GM12865 (cell line): Measurements from ENCODE around the gene EFCAB9.

Source experiments
- DNase-seq: peaks from one replicate; pipeline ENCODE4 v3.0.0; 2010; ENCODE audit warnings: low read depth
- H3K4me3 ChIP-seq: 2 replicates; pipeline ENCODE4 v1.5.1; 2011; ENCODE audit warnings: mild to moderate bottlenecking, low read depth, low read length, control low read depth
- CTCF ChIP-seq: IDR thresholded peaks from 2 replicates; pipeline ENCODE4 v1.5.1; 2011; ENCODE audit warnings: low read length, control low read depth, low read depth, inconsistent platforms; ENCODE audit not compliant: insufficient read depth; ENCODE audit errors: missing control alignments

EFCAB9 gene

GRCh38 chr5:172166030-172166826, 27.7 kb upstream of the EFCAB9 start:
- H3K4me3 ChIP-seq = no peak overlapping the region
- no peak for TF ChIP-seq CTCF
- DNase-seq = no peak

GRCh38 chr5:172167895-172168294, 26.1 kb upstream of the EFCAB9 start:
- no peak for DNase-seq
- no peak overlapping the region for H3K4me3 ChIP-seq
- no peak for TF ChIP-seq CTCF

GRCh38 chr5:172168311-172168710, 25.7 kb upstream of the EFCAB9 start:
- no peak for DNase-seq
- no peak overlapping the region for H3K4me3 ChIP-seq
- TF ChIP-seq CTCF = no peak

GRCh38 chr5:172169216-172169615, 24.8 kb upstream of the EFCAB9 start:
- no peak for TF ChIP-seq CTCF
- no peak for DNase-seq
- no peak overlapping the region for H3K4me3 ChIP-seq

- H3K4me3 ChIP-seq = no peak overlapping the region
- TF ChIP-seq CTCF = no peak
- DNase-seq = no peak
Measured at GRCh38 chr5:172170251-172170701, 23.7 kb upstream of the EFCAB9 start.

GRCh38 chr5:172171118-172171517, 22.9 kb upstream of the EFCAB9 start:
- no peak overlapping the region for H3K4me3 ChIP-seq
- no peak for TF ChIP-seq CTCF
- DNase-seq = no peak
